Dendritic cell treated with granulocyte-macrophage colony-stimulating factor and Interleukin-4, amounts not matched to agents 40 ng/mL and 50 ng/mL, for 4 days (primary cell): ENCODE results near the gene RNF130.

ENCODE experiments used
- H3K27ac Mint-ChIP-seq: one replicate; pipeline ENCODE4 v1.8.0; 2022; ENCODE audit warnings: mild to moderate bottlenecking, mixed read lengths
- H3K27me3 Mint-ChIP-seq: one replicate; pipeline ENCODE4 v1.8.0; 2022; ENCODE audit warnings: mild to moderate bottlenecking, mixed read lengths
- H3K36me3 Mint-ChIP-seq: one replicate; pipeline ENCODE4 v1.8.0; 2022; ENCODE audit warnings: low read depth, mixed read lengths
- H3K4me1 Mint-ChIP-seq: one replicate; pipeline ENCODE4 v1.8.0; 2022; ENCODE audit warnings: low read depth, mixed read lengths
- H3K4me3 Mint-ChIP-seq: one replicate; pipeline ENCODE4 v1.8.0; 2022; ENCODE audit warnings: mild to moderate bottlenecking, moderate library complexity, mixed read lengths
- H3K9me3 Mint-ChIP-seq: one replicate; pipeline ENCODE4 v1.8.0; 2022; ENCODE audit warnings: mixed read lengths
- intact Hi-C: fragments of 100-400 bp; cut with micrococcal nuclease; formaldehyde crosslinking; loops from one replicate; pipeline ENCODE4 v1.15.0; 2022

RNF130 gene

DNA sequence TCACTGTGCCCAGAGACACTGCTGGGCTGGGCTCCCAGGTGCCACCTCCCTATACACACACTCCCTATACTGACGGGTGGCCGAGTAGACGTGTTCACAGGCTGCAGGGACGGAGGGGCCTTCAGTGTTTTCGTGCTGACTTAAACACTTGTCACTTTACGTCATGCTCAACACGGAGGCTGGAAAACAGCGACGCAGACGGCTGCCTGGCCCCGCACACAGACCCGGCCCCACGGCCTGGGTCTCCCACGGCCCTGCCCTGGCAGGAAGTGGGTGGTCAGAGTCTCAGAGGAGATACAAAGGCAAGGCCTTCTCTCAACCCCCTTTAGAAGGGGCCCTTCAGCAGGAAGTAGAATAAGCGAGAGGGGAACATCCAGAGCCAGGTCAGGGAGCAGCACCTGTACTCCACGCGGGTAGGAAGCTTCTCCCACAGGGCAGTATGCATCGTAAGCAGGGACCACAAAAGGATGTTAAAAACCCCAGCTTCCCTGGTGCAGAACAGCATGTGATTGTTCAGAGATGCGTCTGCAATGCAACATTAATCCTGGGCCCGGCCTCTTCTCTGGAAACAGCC is 152.0 kb downstream of the RNF130 start:
- H3K4me3 Mint-ChIP-seq, result no peak overlapping the region
- H3K27ac Mint-ChIP-seq, result no peak overlapping the region
- intact Hi-C loops, result loop anchor here (5.0 to 10.0 kb wide), 2 partner anchors 38 to 155 kb away; partner anchors contain the start of gene RNF130
- peaks cover 9% of the 10 kb centered on the region for H3K9me3 Mint-ChIP-seq
- peaks cover 26% of the 10 kb centered on the region for H3K4me1 Mint-ChIP-seq
- no peaks in the 10 kb centered on the region for H3K36me3 Mint-ChIP-seq
- peaks cover 3% of the 10 kb centered on the region for H3K27me3 Mint-ChIP-seq

DNA sequence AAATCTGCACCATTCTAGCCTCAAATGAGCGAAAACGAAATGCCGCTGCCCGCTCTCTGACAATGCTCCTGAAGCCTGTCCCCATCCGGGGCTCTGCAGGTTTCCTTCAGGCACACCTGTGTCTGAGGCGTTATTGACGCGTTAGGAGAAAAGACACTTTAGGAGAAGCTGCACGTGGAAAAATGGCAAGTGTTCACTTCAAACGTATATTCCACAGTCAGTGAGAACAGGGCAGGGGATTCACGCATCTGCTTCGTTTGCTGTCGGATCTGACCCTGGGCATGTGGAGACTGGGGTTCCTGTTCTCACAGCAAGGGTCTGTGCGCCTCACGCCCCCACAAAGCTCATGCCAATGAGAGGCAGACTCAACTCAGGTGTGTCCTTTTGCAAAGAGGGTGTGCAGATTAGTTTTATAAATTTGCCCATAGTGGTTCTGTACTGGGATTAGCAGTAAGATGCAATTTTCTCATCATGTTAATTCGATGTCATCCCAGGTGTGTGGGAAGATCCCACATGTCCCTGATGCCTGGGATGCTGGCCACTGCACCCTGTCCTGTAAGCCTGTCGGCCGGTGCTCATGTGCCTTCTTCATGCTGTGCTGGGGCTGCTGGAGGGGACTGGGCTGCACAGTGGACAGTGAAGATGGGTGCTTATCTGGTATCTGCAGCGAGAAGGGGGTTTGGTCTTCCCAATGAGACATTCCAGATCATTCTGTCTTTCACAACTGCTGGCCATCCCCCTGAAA is 152.6 kb downstream of the RNF130 start:
- H3K27me3 Mint-ChIP-seq, result peaks cover 3% of the 10 kb centered on the region
- H3K4me1 Mint-ChIP-seq, result peaks cover 32% of the 10 kb centered on the region
- no peak overlapping the region for H3K4me3 Mint-ChIP-seq
- H3K36me3 Mint-ChIP-seq, result no peaks in the 10 kb centered on the region
- no peak overlapping the region for H3K27ac Mint-ChIP-seq
- H3K9me3 Mint-ChIP-seq, result peaks cover 8% of the 10 kb centered on the region
- intact Hi-C loops, result loop anchor here (10.0 kb wide), 1 partner anchor 156 kb away; the partner anchor contains the start of gene RNF130

DNA sequence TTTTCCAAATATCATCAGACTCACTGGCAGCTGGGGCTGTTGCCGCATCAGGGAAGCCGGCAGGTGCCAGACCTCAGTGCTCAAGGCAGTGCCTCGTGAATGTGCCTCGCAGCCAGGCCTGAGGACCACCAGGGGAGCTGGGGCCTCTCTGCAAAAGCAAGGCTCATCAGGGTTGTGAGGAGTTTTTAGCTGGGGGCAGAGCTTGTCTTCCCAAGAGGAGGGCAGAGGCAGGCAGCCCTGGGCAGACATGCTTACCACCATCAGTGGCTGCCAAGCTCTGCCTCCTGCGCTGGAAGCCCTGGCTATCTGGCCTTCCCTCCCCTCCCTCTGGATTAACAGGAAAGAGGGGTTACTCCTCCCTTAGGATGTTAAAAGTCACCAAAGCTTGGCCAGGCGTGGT is 155.0 kb downstream of the RNF130 start:
- intact Hi-C loops, result loop anchor here (10.0 kb wide), 1 partner anchor 158 kb away; the partner anchor contains the start of gene RNF130
- H3K4me1 Mint-ChIP-seq, result peaks cover 40% of the 10 kb centered on the region
- H3K27me3 Mint-ChIP-seq, result peaks cover 3% of the 10 kb centered on the region
- peak overlapping the region; percentile 30 for H3K27ac Mint-ChIP-seq
- no peaks in the 10 kb centered on the region for H3K9me3 Mint-ChIP-seq
- H3K36me3 Mint-ChIP-seq, result no peaks in the 10 kb centered on the region
- no peak overlapping the region for H3K4me3 Mint-ChIP-seq

DNA sequence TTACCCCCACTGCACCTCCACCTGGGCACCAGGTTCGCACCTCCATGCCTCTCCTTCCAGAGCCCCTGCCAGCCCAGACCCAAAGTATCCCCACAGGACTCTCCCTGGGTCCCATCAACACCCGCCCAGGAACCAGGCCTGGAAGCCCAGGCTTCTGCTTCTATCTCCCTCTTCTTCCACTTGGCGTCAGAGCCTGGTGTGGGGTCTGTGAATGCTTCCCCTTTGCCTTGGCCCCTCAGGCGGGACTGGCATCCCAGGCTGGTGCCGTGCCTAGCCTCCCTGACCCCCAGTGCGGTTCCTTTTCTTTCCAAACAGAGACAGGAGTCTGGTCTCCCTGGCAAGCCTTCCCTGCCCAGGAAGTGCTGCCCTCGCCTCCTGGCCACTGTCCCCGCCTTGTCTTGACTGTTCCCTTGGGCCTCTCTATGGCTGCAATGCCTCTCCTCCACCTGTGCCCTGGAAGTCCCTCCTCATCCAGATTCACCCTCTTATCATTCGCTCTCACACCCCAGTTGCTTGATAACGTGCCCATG is 156.1 kb downstream of the RNF130 start:
- H3K4me1 Mint-ChIP-seq, result peaks cover 40% of the 10 kb centered on the region
- intact Hi-C loops, result loop anchor here (10.0 kb wide), 1 partner anchor 159 kb away; the partner anchor contains the start of gene RNF130
- H3K27ac Mint-ChIP-seq, result peak overlapping the region; percentile 79
- no peaks in the 10 kb centered on the region for H3K9me3 Mint-ChIP-seq
- peaks cover 3% of the 10 kb centered on the region for H3K27me3 Mint-ChIP-seq
- no peak overlapping the region for H3K4me3 Mint-ChIP-seq
- no peaks in the 10 kb centered on the region for H3K36me3 Mint-ChIP-seq

DNA sequence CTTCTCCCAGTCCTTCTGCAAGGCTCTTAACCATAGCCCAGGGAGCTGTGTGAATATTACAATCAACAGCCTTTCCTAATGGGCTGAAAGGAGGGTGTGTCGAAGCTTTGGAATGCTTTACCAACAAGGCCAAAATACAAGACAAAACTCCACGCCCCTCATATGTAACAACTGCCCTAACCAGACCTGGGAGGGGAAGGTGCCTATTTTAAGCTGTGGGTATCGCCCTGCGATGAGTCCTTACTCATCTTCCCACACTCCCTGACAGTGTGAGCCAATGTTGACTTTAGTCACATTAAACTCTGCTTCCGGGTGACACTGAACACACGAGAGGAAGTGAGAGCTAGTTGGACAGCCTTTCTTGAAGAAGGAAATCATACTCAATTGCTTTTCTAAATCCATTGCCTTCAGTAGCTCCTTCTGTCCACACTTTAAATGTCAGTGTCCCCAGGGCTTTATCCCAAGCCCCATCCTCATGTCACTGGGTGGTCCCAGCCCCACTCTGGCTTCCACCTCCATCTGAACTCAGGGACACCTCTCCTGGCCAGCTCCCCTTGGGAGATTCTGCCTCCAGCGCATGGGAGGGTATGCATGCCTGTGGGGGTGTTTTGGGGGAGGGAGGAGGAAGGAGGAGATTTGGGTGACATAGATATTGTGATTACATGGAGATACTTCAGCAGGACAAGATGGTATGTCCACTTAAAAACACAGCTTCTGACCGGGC is 157.4 kb downstream of the RNF130 start:
- Mint-ChIP-seq H3K36me3 (no peaks in the 10 kb centered on the region), H3K27me3 (peaks cover 3% of the 10 kb centered on the region), H3K4me1 (peaks cover 49% of the 10 kb centered on the region), H3K9me3 (no peaks in the 10 kb centered on the region), H3K4me3 (no peak overlapping the region), H3K27ac (peak overlapping the region; percentile 87)
- intact Hi-C loops, result loop anchor here (10.0 kb wide), 1 partner anchor 161 kb away; the partner anchor contains the start of gene RNF130

DNA sequence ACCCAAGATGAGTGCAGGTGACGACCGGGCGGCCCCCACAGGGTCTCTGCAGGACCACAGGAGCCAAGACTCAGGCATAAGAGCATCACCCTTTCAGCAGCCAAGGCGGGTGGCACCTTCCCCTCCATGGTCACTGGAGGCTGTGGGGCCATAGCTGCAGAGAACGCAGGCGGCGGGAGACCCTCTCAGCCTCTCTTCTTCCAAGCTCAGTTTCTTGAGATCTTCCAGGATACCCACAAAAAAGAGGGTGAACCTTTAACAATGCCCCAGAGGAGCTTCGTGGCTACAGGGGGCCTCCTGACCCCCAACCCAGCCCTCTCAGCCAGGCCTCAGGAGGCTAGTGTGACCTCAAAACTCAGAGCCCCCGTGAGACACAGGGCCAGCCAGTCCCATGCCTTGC is 158.1 kb downstream of the RNF130 start:
- Mint-ChIP-seq H3K9me3 (no peaks in the 10 kb centered on the region), H3K27ac (peak overlapping the region; percentile 87), H3K4me3 (no peak overlapping the region), H3K4me1 (peaks cover 57% of the 10 kb centered on the region), H3K36me3 (no peaks in the 10 kb centered on the region), H3K27me3 (peaks cover 3% of the 10 kb centered on the region)
- intact Hi-C loops, result loop anchor here (10.0 kb wide), 1 partner anchor 161 kb away; the partner anchor contains the start of gene RNF130

DNA sequence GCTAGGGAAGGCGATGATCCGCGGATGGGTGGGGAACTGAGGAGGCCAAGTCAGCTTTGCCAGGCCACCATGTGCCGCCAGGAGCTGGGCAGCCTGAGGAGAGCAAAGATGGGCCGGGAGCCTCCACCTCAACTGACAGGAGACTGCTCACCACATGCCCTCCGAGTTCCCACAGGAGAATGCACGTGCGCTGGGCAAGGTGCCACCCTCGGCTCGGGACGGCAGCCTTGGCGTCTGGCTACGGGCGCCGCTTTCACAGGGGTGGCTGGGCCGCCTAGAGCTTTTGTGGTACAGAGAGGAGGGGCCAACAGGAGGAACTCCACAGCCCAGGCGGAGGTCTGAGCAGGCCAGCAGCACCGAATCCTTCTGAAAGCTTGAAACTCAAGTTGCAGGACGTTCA is 158.6 kb downstream of the RNF130 start:
- Mint-ChIP-seq H3K27ac (peak overlapping the region; percentile 87), H3K27me3 (peaks cover 3% of the 10 kb centered on the region), H3K4me1 (peaks cover 57% of the 10 kb centered on the region), H3K36me3 (no peaks in the 10 kb centered on the region), H3K4me3 (no peak overlapping the region), H3K9me3 (no peaks in the 10 kb centered on the region)
- intact Hi-C loops, result loop anchor here (10.0 kb wide), 1 partner anchor 162 kb away; the partner anchor contains the start of gene RNF130

DNA sequence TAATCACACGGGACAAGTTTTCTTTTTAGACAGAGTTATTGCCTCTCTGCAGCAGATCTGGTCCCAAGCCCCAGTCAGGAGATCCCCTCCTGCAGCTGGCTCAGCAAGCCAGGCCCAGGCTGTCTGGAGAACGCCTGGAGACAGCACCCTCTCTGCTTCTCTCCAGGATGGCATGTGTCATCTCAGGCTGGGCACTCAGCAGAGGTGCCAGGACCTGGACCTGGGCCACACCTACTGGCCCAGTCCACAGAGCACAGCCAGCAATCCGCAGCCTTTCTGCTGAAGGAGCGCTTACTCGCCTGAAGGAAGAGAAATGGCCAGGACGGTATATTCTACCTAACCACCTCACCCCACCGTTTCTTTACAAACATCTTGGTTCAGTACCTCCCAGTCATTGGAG is 159.2 kb downstream of the RNF130 start:
- H3K27me3 Mint-ChIP-seq, result peaks cover 2% of the 10 kb centered on the region
- no peak overlapping the region for H3K27ac Mint-ChIP-seq
- intact Hi-C loops, result loop anchor here (10.0 kb wide), 1 partner anchor 162 kb away; the partner anchor contains the start of gene RNF130
- no peaks in the 10 kb centered on the region for H3K36me3 Mint-ChIP-seq
- no peak overlapping the region for H3K4me3 Mint-ChIP-seq
- no peaks in the 10 kb centered on the region for H3K9me3 Mint-ChIP-seq
- H3K4me1 Mint-ChIP-seq, result peaks cover 52% of the 10 kb centered on the region

DNA sequence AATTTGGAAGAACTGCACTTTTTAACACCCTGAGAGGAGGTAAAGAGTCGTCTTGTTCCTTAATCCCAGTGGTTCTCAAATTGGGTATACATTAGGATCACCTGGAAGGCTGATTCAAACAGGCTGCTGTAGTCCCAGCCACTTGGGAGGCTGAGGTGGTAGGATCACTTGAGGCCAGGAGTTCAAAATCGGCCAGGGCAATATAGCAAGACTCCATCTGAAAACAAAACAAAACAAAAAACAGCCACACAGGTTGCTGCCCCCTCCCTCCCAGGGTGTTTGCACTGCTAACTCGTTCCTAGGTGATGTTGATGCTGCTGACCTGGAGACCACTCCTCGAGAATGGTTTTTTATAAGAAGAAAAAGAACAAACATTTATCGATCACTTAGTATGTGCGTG is 162.3 kb downstream of the RNF130 start:
- Mint-ChIP-seq H3K27me3 (no peaks in the 10 kb centered on the region), H3K4me3 (no peak overlapping the region), H3K9me3 (no peaks in the 10 kb centered on the region), H3K36me3 (peaks cover 30% of the 10 kb centered on the region), H3K4me1 (peaks cover 63% of the 10 kb centered on the region), H3K27ac (peak overlapping the region; percentile 92)
- intact Hi-C loops, result loop anchor here (5.0 kb wide), 2 partner anchors 52 to 107 kb away; partner anchors contain the start of gene MRNIP

DNA sequence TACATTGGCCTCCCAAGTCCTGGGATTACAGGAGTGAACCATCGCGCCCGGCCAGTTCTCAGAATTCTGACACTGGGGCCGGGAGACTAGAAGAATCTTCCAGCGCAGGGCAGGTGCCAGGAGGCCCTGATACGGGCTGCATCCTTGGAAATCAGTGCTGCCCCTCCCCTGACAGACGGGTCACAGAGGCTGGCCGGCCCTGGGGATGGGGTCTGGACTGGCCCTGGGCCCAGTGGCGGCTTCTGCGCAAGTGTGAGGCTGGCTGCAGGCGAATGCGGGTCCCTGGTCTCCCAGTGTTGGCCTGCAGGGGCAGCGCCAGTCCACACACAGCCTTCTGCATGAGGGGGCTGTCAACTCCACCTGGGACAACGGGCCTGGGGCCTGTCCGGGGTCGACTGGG is 163.0 kb downstream of the RNF130 start:
- H3K9me3 Mint-ChIP-seq, result no peaks in the 10 kb centered on the region
- H3K36me3 Mint-ChIP-seq, result peaks cover 37% of the 10 kb centered on the region
- H3K27me3 Mint-ChIP-seq, result no peaks in the 10 kb centered on the region
- H3K4me3 Mint-ChIP-seq, result peak overlapping the region; percentile 84
- peak overlapping the region; percentile 92 for H3K27ac Mint-ChIP-seq
- H3K4me1 Mint-ChIP-seq, result peaks cover 56% of the 10 kb centered on the region
- intact Hi-C loops, result loop anchor here (5.0 kb wide), 2 partner anchors 51 to 106 kb away; partner anchors contain the start of gene MRNIP

DNA sequence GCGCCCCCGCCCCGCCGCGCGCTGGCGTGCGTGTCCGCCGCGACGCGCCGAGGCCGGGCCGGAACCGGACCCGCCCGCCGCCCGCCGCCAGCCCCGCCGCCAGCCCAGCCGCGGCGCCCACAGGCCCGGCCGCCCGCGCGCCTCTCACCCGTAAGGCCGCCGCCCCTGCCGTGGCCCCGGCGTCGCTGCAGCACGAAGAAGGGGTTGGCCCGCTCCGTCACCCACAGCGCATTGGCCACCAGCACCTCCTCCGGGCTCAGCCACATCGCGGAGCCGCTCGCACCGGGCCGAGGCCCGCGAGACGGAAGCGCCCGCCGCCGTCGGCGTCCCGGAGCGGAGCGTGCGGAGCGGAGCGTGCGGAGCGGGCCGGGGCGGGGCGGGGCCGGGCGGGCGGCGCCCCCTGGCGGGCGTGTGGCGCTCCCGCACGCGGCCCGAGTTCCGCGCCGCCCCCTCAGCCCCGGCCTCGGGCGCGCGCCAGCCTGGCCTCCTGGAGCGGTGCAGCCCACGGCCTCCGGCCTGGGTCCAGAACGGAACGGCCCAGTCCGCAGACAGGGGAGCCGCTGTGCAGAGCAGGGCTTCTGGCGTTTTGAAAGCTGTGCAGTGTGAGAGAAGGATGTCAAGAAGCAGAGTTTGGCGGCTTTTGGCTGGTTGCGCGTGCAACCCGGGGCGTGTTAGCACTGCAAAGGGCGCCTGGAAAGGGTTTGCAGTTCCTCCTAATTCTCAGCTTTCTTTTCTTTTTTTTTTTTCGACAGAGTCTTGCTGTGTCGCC is 163.8 kb downstream of the RNF130 start, which contains the start of gene TBC1D9B:
TSS of gene TBC1D9B (minus strand) at position 342 of the 769 bp plus-strand sequence. CDS start at position 266, 76 bp downstream.
- H3K27ac Mint-ChIP-seq, result peak within 1 kb of the TSS; percentile 92
- H3K36me3 Mint-ChIP-seq, result peaks cover 45% of the 10 kb centered on the region
- peak within 1 kb of the TSS; percentile 95 for H3K4me3 Mint-ChIP-seq
- peaks cover 48% of the 10 kb centered on the region for H3K4me1 Mint-ChIP-seq
- H3K9me3 Mint-ChIP-seq, result no peaks in the 10 kb centered on the region
- no peaks in the 10 kb centered on the region for H3K27me3 Mint-ChIP-seq
- intact Hi-C loops, result loop anchor here (5.0 kb wide), 2 partner anchors 50 to 105 kb away; partner anchors contain the start of gene MRNIP

DNA sequence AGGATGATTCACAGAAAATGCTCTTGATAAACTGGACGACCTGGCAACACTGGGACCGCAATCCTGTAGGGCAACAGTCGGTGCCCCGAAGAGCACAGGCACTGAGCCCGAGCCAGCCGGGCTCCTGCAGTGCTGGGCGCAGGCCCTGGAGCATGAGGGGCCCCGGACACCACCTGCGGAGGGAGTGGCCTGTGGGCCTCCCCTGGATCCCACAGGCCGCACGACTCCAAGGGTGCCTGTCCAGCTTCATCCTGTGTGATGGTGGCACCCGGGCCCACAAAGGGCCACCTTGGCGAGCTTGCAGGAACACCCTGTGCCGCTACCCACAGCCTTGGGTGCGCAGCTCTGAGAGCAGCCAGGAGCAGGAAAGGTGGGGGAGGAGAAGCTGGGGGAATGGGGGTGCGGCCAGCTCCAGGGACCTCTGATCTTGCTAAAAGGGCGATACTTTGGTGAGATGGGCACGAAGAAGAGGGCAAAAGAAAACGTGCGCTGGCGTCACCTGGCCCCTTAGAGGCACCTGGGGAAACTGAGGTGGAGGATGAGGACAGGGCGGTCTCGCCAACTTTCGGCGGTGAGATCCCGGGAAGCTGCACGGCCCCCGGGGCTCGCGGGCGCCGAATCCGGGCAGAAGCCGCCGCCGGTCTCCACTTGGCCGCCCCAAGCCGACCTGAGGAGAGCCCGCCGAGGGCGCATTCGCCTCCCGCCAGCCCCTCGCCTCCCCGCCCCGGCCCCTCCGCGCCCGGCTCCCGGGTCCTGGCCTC is 164.6 kb downstream of the RNF130 start:
- no peaks in the 10 kb centered on the region for H3K9me3 Mint-ChIP-seq
- intact Hi-C loops, result loop anchor here (5.0 kb wide), 2 partner anchors 50 to 105 kb away; partner anchors contain the start of gene MRNIP
- H3K27ac Mint-ChIP-seq, result peak overlapping the region; percentile 88
- H3K27me3 Mint-ChIP-seq, result no peaks in the 10 kb centered on the region
- peaks cover 46% of the 10 kb centered on the region for H3K4me1 Mint-ChIP-seq
- peaks cover 52% of the 10 kb centered on the region for H3K36me3 Mint-ChIP-seq
- peak overlapping the region; percentile 95 for H3K4me3 Mint-ChIP-seq
